Measurements from ENCODE around the gene CLEC4F. TPM values are rescaled to one million over a fixed set of nuclear protein-coding genes. Genes with fewer than 3 reads are reported as not detected.
"Not testable (repeated sequence)": the region's sequence is repeated elsewhere in the genome, so short reads cannot be mapped to it uniquely, and the experiment has no call there.

The CLEC4F gene
- total and polyA plus RNA-seq, 2 of the 4 experiments (the other 2 are of a cell fraction) = not detected

- H3K36me3 ChIP-seq (ENCODE audit: control insufficient read depth, insufficient read depth, low read length); H3K14ac ChIP-seq (replicated peaks; ENCODE audit: low read depth, low read length); dilution Hi-C loops (cut with HindIII; ENCODE audit: low sequenced_read_pairs, unreplicated experiment); H3K27me3 ChIP-seq (ENCODE audit: control insufficient read depth, insufficient read depth, low read length); POLR2A ChIA-PET (ENCODE audit: unreplicated experiment); H3K18ac ChIP-seq (ENCODE audit: low read depth, low read length); H2BK120ac ChIP-seq (ENCODE audit: low read depth, low read length); H2AFZ ChIP-seq (replicated peaks; ENCODE audit: low read length, poor library complexity); H2AK5ac ChIP-seq (ENCODE audit: low read depth, low read length); H2BK20ac ChIP-seq (ENCODE audit: low read depth, low read length); CTCF ChIA-PET; ATAC-seq (ENCODE audit: low read depth); H3K4me2 ChIP-seq (ENCODE audit: low read depth, low read length); BruUV-seq (replicated peaks); H3K9me1 ChIP-seq (ENCODE audit: insufficient read depth, low read length); H3K23ac ChIP-seq (ENCODE audit: low read depth, low read length); H3K9ac ChIP-seq (ENCODE audit: low read depth, low read length); H4K8ac ChIP-seq (ENCODE audit: low read depth in 2 of 2, low read length in 2 of 2); H3K4me1 ChIP-seq (ENCODE audit: control insufficient read depth, insufficient read depth, low read length); in situ Hi-C loops (cut with MboI; ENCODE audit: low sequenced_read_pairs); H3K4me3 ChIP-seq (ENCODE audit: insufficient read depth, low read depth, low read length); DNase-seq; H4K20me1 ChIP-seq (ENCODE audit: insufficient read depth, low read length); H4K5ac ChIP-seq (ENCODE audit: low read depth, low read length); H4K91ac ChIP-seq (ENCODE audit: insufficient read depth, low read depth, low read length); H2BK5ac ChIP-seq (ENCODE audit: low read depth, low read length, poor library complexity, severe bottlenecking); H3K79me1 ChIP-seq (ENCODE audit: low read depth in 1 of 2, low read length in 2 of 2); intact Hi-C loops (cut with micrococcal nuclease); H3K9me3 ChIP-seq (ENCODE audit: control insufficient read depth, insufficient read depth, low read length); H3K27ac ChIP-seq (ENCODE audit: insufficient read depth, low read length); H2AK9ac ChIP-seq (replicated peaks; ENCODE audit: low read depth, low read length, poor library complexity); H3K56ac ChIP-seq (ENCODE audit: extremely low read depth, insufficient read depth, low read length); H2BK15ac ChIP-seq (ENCODE audit: low read depth, low read length); H3K4ac ChIP-seq (ENCODE audit: low read depth, low read length): not testable (repeated sequence)
- WGBS, 2 experiments (ENCODE audit: extremely low coverage in 2 of 2, insufficient read length in 1 of 2) = no CpG with 5 or more reads among the region's 3 CpGs
Measured at GRCh38 chr2:70797996-70798395, 22.4 kb downstream of the CLEC4F start.
